Measurements from ENCODE around the gene BRAP. TPM values are rescaled to one million over a fixed set of nuclear protein-coding genes. Genes with fewer than 3 reads are reported as not detected.
A peak's percentile ranks its signal among the peaks of the same experiment; 100 is the strongest.
"Not testable (repeated sequence)": the region's sequence is repeated elsewhere in the genome, so short reads cannot be mapped to it uniquely, and the experiment has no call there.

Gene BRAP
- total RNA-seq, 1 experiment from 2014 or later: 14.6 TPM

GRCh38 chr12:111687255-111687654 lies 1.5 kb upstream of the BRAP start:
- DNase-seq: peak; percentile 75
- H3K4me2 ChIP-seq (ENCODE audit: low read depth, low read length, poor library complexity, severe bottlenecking): peak overlapping the region; percentile 71

GRCh38 chr12:111686574-111687105 lies 884 bp upstream of the BRAP start:
- Histone ChIP-seq H3K4me2 (ENCODE audit: low read depth, low read length, poor library complexity, severe bottlenecking) (peak overlapping the region; percentile 71), H3K27ac (ENCODE audit: low read length) (peak overlapping the region; percentile 64), H3K79me2 (ENCODE audit: low read length) (peaks cover 56% of the 10 kb centered on the region), H4K20me1 (ENCODE audit: insufficient read depth, low read depth, low read length) (no peaks in the 10 kb centered on the region; the same call in 1 of the 2 replicates), H3K9me3 (ENCODE audit: low read length) (no peaks in the 10 kb centered on the region), H3K36me3 (ENCODE audit: insufficient read depth, low read length) (peaks cover 12% of the 10 kb centered on the region; the same call in 1 of the 2 replicates), H3K27me3 (ENCODE audit: low read length) (no peaks in the 10 kb centered on the region), H2AFZ (ENCODE audit: low read length) (no peak overlapping the region), H3K4me1 (ENCODE audit: low read length) (peaks cover 25% of the 10 kb centered on the region), H3K4me3 (ENCODE audit: low read length) (peak overlapping the region; percentile 81), H3K9me2 (replicated peaks; ENCODE audit: insufficient read depth, low read length) (no peaks in the 10 kb centered on the region), H3K9ac (ENCODE audit: low read length) (peak overlapping the region; percentile 88)
- no peak for DNase-seq

More at GRCh38 chr12:111687255-111687654, 1.5 kb upstream of the BRAP start:
- Histone ChIP-seq H3K27ac (ENCODE audit: low read length) (no peak overlapping the region), H2AFZ (ENCODE audit: low read length) (no peak overlapping the region), H3K27me3 (ENCODE audit: low read length) (no peaks in the 10 kb centered on the region), H3K36me3 (ENCODE audit: insufficient read depth, low read length) (peaks cover 8% of the 10 kb centered on the region; the same call in 1 of the 2 replicates), H3K4me3 (ENCODE audit: low read length) (peak overlapping the region; percentile 81), H3K79me2 (ENCODE audit: low read length) (peaks cover 51% of the 10 kb centered on the region), H3K9me3 (ENCODE audit: low read length) (no peaks in the 10 kb centered on the region), H3K9ac (ENCODE audit: low read length) (peak overlapping the region; percentile 88), H3K4me1 (ENCODE audit: low read length) (peaks cover 25% of the 10 kb centered on the region), H4K20me1 (ENCODE audit: insufficient read depth, low read depth, low read length) (no peaks in the 10 kb centered on the region; the same call in 1 of the 2 replicates), H3K9me2 (replicated peaks; ENCODE audit: insufficient read depth, low read length) (no peaks in the 10 kb centered on the region)

- peak overlapping the region; percentile 10; the same call in 1 of the 2 replicates for H3K27ac ChIP-seq (ENCODE audit: low read length)
- H3K4me3 ChIP-seq (ENCODE audit: low read length): peak overlapping the region; percentile 81
- no peaks in the 10 kb centered on the region for H3K9me3 ChIP-seq (ENCODE audit: low read length)
- no peaks in the 10 kb centered on the region for H3K27me3 ChIP-seq (ENCODE audit: low read length)
- peak overlapping the region; percentile 88 for H3K9ac ChIP-seq (ENCODE audit: low read length)
- H4K20me1 ChIP-seq (ENCODE audit: insufficient read depth, low read depth, low read length): no peaks in the 10 kb centered on the region; the same call in 1 of the 2 replicates
- H3K36me3 ChIP-seq (ENCODE audit: insufficient read depth, low read length): peaks cover 17% of the 10 kb centered on the region; the same call in 1 of the 2 replicates
- no peaks in the 10 kb centered on the region for H3K9me2 ChIP-seq (replicated peaks; ENCODE audit: insufficient read depth, low read length)
- H3K4me1 ChIP-seq (ENCODE audit: low read length): peaks cover 25% of the 10 kb centered on the region
- H3K79me2 ChIP-seq (ENCODE audit: low read length): peaks cover 56% of the 10 kb centered on the region
- peak overlapping the region; percentile 71 for H3K4me2 ChIP-seq (ENCODE audit: low read depth, low read length, poor library complexity, severe bottlenecking)
- peak; percentile 46 for DNase-seq
- H2AFZ ChIP-seq (ENCODE audit: low read length): peak overlapping the region; percentile 23
These were observed 390 bp downstream of the BRAP start for GRCh38 chr12:111685322-111685810.

- H3K4me3 ChIP-seq (ENCODE audit: low read length): peak overlapping the region; percentile 81
- not testable (repeated sequence) for H2AFZ ChIP-seq (ENCODE audit: low read length); H3K9me2 ChIP-seq (replicated peaks; ENCODE audit: insufficient read depth, low read length); H3K27ac ChIP-seq (ENCODE audit: low read length); H3K9me3 ChIP-seq (ENCODE audit: low read length); H4K20me1 ChIP-seq (ENCODE audit: insufficient read depth, low read depth, low read length); H3K27me3 ChIP-seq (ENCODE audit: low read length); DNase-seq
- peaks cover 25% of the 10 kb centered on the region for H3K4me1 ChIP-seq (ENCODE audit: low read length)
- H3K36me3 ChIP-seq (ENCODE audit: insufficient read depth, low read length): peaks cover 17% of the 10 kb centered on the region; the same call in 1 of the 2 replicates
- H3K4me2 ChIP-seq (ENCODE audit: low read depth, low read length, poor library complexity, severe bottlenecking): peak overlapping the region; percentile 71
- peak overlapping the region; percentile 88 for H3K9ac ChIP-seq (ENCODE audit: low read length)
- H3K79me2 ChIP-seq (ENCODE audit: low read length): peaks cover 56% of the 10 kb centered on the region
These were observed 1.1 kb downstream of the BRAP start for GRCh38 chr12:111684485-111685198.

- Histone ChIP-seq H4K20me1 (ENCODE audit: insufficient read depth, low read depth, low read length) (no peaks in the 10 kb centered on the region), H3K4me2 (ENCODE audit: low read depth, low read length, poor library complexity, severe bottlenecking) (no peak overlapping the region), H3K36me3 (ENCODE audit: insufficient read depth, low read length) (peaks cover 28% of the 10 kb centered on the region; the same call in 1 of the 2 replicates), H3K79me2 (ENCODE audit: low read length) (peaks cover 11% of the 10 kb centered on the region; the same call in 1 of the 2 replicates), H3K9me2 (replicated peaks; ENCODE audit: insufficient read depth, low read length) (no peaks in the 10 kb centered on the region), H3K9ac (ENCODE audit: low read length) (no peak overlapping the region), H3K4me1 (ENCODE audit: low read length) (no peaks in the 10 kb centered on the region), H3K4me3 (ENCODE audit: low read length) (no peak overlapping the region), H2AFZ (ENCODE audit: low read length) (no peak overlapping the region), H3K27ac (ENCODE audit: low read length) (no peak overlapping the region), H3K27me3 (ENCODE audit: low read length) (no peaks in the 10 kb centered on the region), H3K9me3 (ENCODE audit: low read length) (no peaks in the 10 kb centered on the region)
- DNase-seq: no peak
These were observed 8.6 kb downstream of the BRAP start for GRCh38 chr12:111677186-111677585.

- H3K9me2 ChIP-seq (replicated peaks; ENCODE audit: insufficient read depth, low read length): no peaks in the 10 kb centered on the region
- peaks cover 6% of the 10 kb centered on the region; the same call in 1 of the 2 replicates for H3K79me2 ChIP-seq (ENCODE audit: low read length)
- no peak overlapping the region for H3K27ac ChIP-seq (ENCODE audit: low read length)
- no peaks in the 10 kb centered on the region for H3K27me3 ChIP-seq (ENCODE audit: low read length)
- H3K9ac ChIP-seq (ENCODE audit: low read length): no peak overlapping the region
- DNase-seq: peak; percentile 68
- H3K4me3 ChIP-seq (ENCODE audit: low read length): no peak overlapping the region
- no peak overlapping the region for H2AFZ ChIP-seq (ENCODE audit: low read length)
- H3K4me1 ChIP-seq (ENCODE audit: low read length): no peaks in the 10 kb centered on the region
- H3K4me2 ChIP-seq (ENCODE audit: low read depth, low read length, poor library complexity, severe bottlenecking): no peak overlapping the region
- no peaks in the 10 kb centered on the region for H3K9me3 ChIP-seq (ENCODE audit: low read length)
- peaks cover 30% of the 10 kb centered on the region; the same call in 1 of the 2 replicates for H3K36me3 ChIP-seq (ENCODE audit: insufficient read depth, low read length)
- H4K20me1 ChIP-seq (ENCODE audit: insufficient read depth, low read depth, low read length): no peaks in the 10 kb centered on the region
These were observed 12.3 kb downstream of the BRAP start for GRCh38 chr12:111673503-111673902.

- H3K36me3 ChIP-seq (ENCODE audit: insufficient read depth, low read length): peaks cover 30% of the 10 kb centered on the region; the same call in 1 of the 2 replicates
- no peak overlapping the region for H3K4me2 ChIP-seq (ENCODE audit: low read depth, low read length, poor library complexity, severe bottlenecking)
- H3K27ac ChIP-seq (ENCODE audit: low read length): no peak overlapping the region
These were observed 12.9 kb downstream of the BRAP start for GRCh38 chr12:111672822-111673381.

More at GRCh38 chr12:111672822-111673381, 12.9 kb downstream of the BRAP start:
- no peak overlapping the region for H3K9ac ChIP-seq (ENCODE audit: low read length)
- no peak overlapping the region for H3K4me3 ChIP-seq (ENCODE audit: low read length)
- no peak for DNase-seq
- no peaks in the 10 kb centered on the region for H4K20me1 ChIP-seq (ENCODE audit: insufficient read depth, low read depth, low read length)
- H3K9me2 ChIP-seq (replicated peaks; ENCODE audit: insufficient read depth, low read length): no peaks in the 10 kb centered on the region
- no peaks in the 10 kb centered on the region for H3K27me3 ChIP-seq (ENCODE audit: low read length)
- no peaks in the 10 kb centered on the region for H3K9me3 ChIP-seq (ENCODE audit: low read length)
- H3K79me2 ChIP-seq (ENCODE audit: low read length): peaks cover 6% of the 10 kb centered on the region; the same call in 1 of the 2 replicates
- no peaks in the 10 kb centered on the region for H3K4me1 ChIP-seq (ENCODE audit: low read length)
- H2AFZ ChIP-seq (ENCODE audit: low read length): no peak overlapping the region

Data from Karpas-422 (cell line).